ACC112 (cell line): Measurements from ENCODE around the gene PDIA2.

Source experiments
- H2AFZ ChIP-seq: fragments of 200-600 bp; sonication (generic); one replicate; pipeline ENCODE4 v1.6.0; 2017; ENCODE audit warnings: antibody characterized with exemption, low read length; ENCODE audit not compliant: unreplicated experiment
- H3K27ac ChIP-seq: fragments of 200-600 bp; sonication (generic); 2 replicates; pipeline ENCODE4 v1.5.1; 2014; ENCODE audit warnings: low read depth, mild to moderate bottlenecking, antibody characterized with exemption, low read length, moderate library complexity
- H3K27me3 ChIP-seq: fragments of 200-600 bp; sonication (generic); 2 replicates; pipeline ENCODE4 v1.6.1; 2014; ENCODE audit warnings: mild to moderate bottlenecking, antibody characterized with exemption, low read length, moderate library complexity, mixed read lengths; ENCODE audit not compliant: insufficient read depth
- H3K36me3 ChIP-seq: fragments of 200-600 bp; sonication (generic); 2 replicates; pipeline ENCODE4 v1.6.1; 2016; ENCODE audit warnings: mild to moderate bottlenecking, antibody characterized with exemption, low read length, moderate library complexity, mixed read lengths; ENCODE audit not compliant: insufficient read depth
- H3K4me1 ChIP-seq: fragments of 200-600 bp; sonication (generic); one replicate; pipeline ENCODE4 v1.6.1; 2016; ENCODE audit warnings: low read length, mixed read lengths; ENCODE audit not compliant: insufficient read depth, unreplicated experiment, control insufficient read depth
- H3K4me3 ChIP-seq: fragments of 200-600 bp; sonication (generic); 2 replicates; pipeline ENCODE4 v1.5.1; 2014; ENCODE audit warnings: mild to moderate bottlenecking, low read depth, low read length
- H3K79me2 ChIP-seq: fragments of 200-600 bp; sonication (generic); one replicate; pipeline ENCODE4 v1.6.0; 2016; ENCODE audit warnings: low read length; ENCODE audit not compliant: control insufficient read depth, unreplicated experiment, insufficient read depth

The PDIA2 gene, protein sequence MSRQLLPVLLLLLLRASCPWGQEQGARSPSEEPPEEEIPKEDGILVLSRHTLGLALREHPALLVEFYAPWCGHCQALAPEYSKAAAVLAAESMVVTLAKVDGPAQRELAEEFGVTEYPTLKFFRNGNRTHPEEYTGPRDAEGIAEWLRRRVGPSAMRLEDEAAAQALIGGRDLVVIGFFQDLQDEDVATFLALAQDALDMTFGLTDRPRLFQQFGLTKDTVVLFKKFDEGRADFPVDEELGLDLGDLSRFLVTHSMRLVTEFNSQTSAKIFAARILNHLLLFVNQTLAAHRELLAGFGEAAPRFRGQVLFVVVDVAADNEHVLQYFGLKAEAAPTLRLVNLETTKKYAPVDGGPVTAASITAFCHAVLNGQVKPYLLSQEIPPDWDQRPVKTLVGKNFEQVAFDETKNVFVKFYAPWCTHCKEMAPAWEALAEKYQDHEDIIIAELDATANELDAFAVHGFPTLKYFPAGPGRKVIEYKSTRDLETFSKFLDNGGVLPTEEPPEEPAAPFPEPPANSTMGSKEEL

DNA sequence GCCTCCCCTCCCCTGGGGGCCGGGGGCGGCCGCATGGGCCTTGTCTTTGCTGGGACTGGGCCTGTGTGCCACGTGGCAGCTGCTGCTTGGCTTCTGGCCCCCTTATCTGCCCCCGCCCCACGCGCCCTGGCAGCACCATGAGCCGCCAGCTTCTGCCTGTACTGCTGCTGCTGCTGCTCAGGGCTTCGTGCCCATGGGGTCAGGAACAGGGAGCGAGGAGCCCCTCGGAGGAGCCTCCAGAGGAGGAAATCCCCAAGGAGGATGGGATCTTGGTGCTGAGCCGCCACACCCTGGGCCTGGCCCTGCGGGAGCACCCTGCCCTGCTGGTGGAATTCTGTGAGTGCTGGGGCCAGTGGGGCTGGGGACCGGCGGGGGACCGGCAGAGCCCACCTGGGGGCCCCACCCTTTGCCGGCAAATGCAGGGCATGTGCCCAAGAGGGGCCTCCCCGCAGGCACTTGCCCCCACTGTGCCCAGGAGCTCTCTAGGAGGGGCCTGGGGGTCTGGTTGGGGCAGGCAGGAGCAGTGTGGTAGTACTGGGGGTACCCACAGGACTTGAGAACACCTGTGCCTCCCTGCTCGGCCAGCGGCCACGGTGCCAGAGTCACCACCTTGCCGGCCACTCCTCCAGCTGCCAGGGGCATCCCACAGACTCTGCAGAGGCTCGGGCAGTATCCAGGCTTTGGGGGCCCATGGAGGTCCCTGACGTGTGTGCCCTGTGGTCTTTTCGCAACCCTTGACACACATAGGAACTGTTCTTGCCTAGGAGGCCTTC, at the start of gene PDIA2:
TSS of gene PDIA2 (plus strand) at position 132 of the 773 bp plus-strand sequence. CDS start at position 138, 6 bp downstream.
- no peaks in the 10 kb centered on the region for H3K4me1 ChIP-seq

DNA sequence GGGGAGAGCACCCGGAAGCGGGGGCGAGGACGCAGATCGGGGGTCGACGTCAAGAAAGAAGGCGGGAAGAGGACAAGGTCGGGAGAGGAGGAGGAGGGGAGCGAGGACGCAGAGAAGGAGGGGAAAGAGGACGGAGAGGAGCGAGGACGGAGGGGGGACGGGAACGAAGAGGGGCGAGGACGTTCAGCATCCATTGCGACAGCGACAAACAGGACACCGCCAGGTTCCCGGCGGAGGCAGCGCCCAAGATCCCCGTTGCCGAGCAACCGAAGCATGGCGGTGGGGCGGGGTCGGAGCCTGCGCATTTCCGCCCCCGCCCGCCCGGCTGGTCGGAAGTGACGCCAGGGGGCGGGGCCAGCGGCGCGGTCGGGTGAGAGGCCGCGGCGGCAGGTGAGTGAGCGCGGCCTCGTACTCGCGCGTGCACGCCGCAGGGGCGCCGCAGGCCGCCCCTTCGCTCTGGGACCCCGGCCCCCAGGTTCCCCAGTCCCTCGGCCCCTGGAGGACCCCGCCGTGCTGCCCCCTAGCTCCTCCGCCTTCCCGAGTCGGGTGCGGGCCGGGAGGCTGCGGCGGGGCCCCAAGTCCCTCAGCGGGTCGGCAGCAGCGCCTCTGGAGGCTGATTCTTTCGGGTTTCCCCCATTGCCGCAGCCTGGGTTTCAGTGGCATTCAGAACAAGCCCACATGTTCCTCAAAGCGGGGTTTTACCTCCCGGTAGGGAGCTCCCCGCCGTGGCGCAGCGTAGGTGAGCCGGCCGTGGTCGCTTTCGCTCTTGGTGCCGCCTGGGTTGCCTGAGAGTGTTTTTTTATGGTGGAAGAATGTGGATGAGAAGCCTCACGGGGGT, 48.3 kb upstream of the PDIA2 start, which contains the start of gene FAM234A:
TSS of gene FAM234A (plus strand) at position 354 of the 838 bp plus-strand sequence. CDS start 19,593 bp downstream, outside the sequence.
- H2AFZ ChIP-seq: peak within 1 kb of the TSS; percentile 65
- H3K4me3 ChIP-seq: peak within 1 kb of the TSS; percentile 81
- peaks cover 4% of the 10 kb centered on the region; the same call in 1 of the 2 replicates for H3K36me3 ChIP-seq
- no peaks in the 10 kb centered on the region for H3K27me3 ChIP-seq
- peaks cover 10% of the 10 kb centered on the region for H3K79me2 ChIP-seq
- H3K27ac ChIP-seq: peak within 1 kb of the TSS; percentile 95
- no peaks in the 10 kb centered on the region for H3K4me1 ChIP-seq

More for the DNA sequence above, at the start of gene PDIA2:
- no peak within 1 kb of the TSS for H3K4me3 ChIP-seq
- no peaks in the 10 kb centered on the region for H3K79me2 ChIP-seq
- H3K27me3 ChIP-seq: peaks cover 25% of the 10 kb centered on the region
- no peak within 1 kb of the TSS for H3K27ac ChIP-seq
- H3K36me3 ChIP-seq: peaks cover 6% of the 10 kb centered on the region; the same call in 1 of the 2 replicates
- H2AFZ ChIP-seq: no peak within 1 kb of the TSS

DNA sequence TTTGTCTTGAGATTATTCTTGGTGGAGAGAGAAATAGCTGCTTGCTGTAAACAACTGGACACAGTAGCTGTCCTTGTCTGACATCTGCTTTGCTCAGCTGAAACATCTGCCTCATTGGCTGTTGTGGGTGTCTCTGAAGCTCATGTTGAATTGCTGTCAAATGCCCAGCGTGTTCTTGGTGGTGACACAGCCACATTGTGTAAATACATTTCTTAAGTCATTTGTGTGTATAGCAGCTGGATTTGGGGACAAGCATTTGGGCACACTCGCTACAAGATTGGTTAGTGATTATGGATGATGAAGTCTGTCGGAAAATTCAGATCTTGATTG, 43.1 kb upstream of the PDIA2 start:
- Histone ChIP-seq H3K27ac (no peak overlapping the region), H3K27me3 (no peaks in the 10 kb centered on the region), H3K79me2 (peaks cover 20% of the 10 kb centered on the region), H2AFZ (no peak overlapping the region), H3K36me3 (peaks cover 4% of the 10 kb centered on the region; the same call in 1 of the 2 replicates), H3K4me1 (no peaks in the 10 kb centered on the region), H3K4me3 (no peak overlapping the region)

DNA sequence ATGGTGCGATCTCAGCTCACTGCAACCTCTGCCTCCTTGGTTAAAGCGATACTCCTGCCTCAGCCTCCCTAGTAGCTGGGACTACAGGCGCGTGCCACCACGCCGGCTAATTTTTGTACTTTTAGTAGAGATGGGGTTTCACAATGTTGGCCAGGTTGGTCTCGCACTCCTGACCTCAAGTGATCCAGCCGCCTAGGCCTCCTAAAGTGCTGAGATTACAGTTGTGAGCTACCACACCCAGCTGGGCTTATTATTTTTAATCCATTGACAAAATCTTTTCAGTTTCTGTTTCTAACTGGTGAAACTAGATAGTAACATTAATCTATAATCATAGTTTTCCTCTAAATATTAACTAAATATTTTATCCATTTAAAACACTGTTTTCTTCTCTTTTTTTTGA, 42.4 kb upstream of the PDIA2 start:
- Histone ChIP-seq H3K36me3 (peaks cover 4% of the 10 kb centered on the region; the same call in 1 of the 2 replicates), H2AFZ (no peak overlapping the region), H3K4me3 (no peak overlapping the region), H3K79me2 (peaks cover 20% of the 10 kb centered on the region), H3K4me1 (no peaks in the 10 kb centered on the region), H3K27ac (no peak overlapping the region), H3K27me3 (no peaks in the 10 kb centered on the region)

DNA sequence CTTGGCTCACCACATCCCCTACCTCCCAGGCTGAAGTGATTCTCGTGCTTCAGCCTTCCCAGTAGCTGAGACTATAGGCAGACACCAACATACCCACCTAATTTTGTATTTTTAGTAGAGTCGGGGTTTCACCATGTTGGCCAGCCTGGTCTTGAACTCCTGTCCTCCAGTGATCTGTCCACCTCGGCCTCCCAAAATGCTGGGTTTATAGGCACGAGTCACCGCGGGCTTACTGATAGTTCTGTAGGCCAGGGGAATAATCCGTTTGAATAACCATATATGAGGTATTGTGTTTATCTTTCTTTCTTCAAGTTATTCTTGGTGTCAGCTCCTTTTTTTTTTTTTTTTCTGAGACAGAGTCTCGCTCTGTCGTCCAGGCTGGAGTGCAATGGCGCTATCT, 40.7 kb upstream of the PDIA2 start:
- Histone ChIP-seq H3K36me3 (peaks cover 2% of the 10 kb centered on the region; the same call in 1 of the 2 replicates), H3K4me1 (no peaks in the 10 kb centered on the region), H3K27me3 (no peaks in the 10 kb centered on the region), H3K79me2 (peaks cover 16% of the 10 kb centered on the region), H3K4me3 (no peak overlapping the region), H2AFZ (no peak overlapping the region), H3K27ac (no peak overlapping the region)

DNA sequence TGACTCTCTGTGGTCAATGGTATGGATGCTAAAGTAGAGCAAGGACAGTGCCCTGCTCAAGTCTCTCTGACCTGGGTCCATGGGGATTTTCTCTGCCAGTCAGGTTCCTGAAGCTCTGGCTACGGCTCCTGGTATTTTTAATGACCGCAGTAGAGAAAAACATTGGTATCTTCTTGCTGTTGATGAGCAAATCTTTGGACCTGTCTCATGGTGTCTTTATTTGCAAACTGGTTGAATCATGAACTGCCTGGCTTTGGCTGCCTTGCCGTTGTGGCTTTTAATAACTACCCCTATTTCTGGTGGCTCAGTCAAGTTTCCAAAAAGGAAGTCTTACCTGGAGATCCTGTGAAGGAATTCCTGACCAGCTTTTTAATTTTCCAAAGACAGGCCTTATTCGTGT, 39.6 kb upstream of the PDIA2 start:
- Histone ChIP-seq H3K79me2 (peaks cover 11% of the 10 kb centered on the region), H3K4me1 (no peaks in the 10 kb centered on the region), H3K27me3 (no peaks in the 10 kb centered on the region), H3K36me3 (no peaks in the 10 kb centered on the region), H3K27ac (no peak overlapping the region), H3K4me3 (no peak overlapping the region), H2AFZ (no peak overlapping the region)

DNA sequence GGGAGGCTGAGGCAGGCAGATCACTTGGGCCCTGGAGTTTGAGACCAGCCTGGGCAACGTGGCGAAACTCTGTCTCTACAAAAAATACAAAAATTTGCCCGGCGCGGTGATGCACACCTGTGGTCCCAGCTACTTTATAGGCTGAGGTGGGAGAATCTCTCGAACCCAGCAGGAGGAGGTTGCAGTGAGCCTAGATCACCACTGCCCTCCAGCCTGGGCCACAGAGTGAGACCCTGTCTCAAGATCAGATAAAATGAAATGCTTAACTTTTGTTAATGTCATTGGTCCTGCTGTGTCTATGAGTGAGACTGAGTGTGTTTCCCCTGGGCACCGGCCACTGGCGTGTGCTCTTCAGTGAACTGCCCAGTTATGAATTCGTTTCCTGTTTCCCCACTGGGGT, 37.9 kb upstream of the PDIA2 start:
- Histone ChIP-seq H2AFZ (no peak overlapping the region), H3K79me2 (peaks cover 5% of the 10 kb centered on the region), H3K4me1 (no peaks in the 10 kb centered on the region), H3K36me3 (no peaks in the 10 kb centered on the region), H3K4me3 (no peak overlapping the region), H3K27ac (no peak overlapping the region), H3K27me3 (no peaks in the 10 kb centered on the region)

DNA sequence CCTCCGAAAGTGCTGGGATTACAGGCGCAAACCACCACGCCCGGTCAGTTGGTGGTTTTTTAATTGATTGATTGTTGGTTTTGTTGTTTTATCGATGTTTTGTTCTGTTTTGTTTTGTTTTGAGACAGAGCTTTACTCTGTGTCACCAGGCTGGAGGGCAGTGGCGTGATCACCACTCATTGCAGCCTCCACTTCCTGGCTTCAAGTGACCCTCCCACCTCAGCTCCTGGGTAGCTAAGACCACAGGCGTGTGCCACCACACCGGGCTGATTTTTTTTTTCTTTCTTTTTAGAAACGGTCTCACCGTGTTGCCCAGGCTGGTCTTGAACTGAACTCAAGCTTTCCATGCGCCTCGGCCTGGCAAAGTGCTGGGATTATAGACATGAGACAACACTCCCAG, 35.9 kb upstream of the PDIA2 start:
- H3K79me2 ChIP-seq: no peaks in the 10 kb centered on the region

DNA sequence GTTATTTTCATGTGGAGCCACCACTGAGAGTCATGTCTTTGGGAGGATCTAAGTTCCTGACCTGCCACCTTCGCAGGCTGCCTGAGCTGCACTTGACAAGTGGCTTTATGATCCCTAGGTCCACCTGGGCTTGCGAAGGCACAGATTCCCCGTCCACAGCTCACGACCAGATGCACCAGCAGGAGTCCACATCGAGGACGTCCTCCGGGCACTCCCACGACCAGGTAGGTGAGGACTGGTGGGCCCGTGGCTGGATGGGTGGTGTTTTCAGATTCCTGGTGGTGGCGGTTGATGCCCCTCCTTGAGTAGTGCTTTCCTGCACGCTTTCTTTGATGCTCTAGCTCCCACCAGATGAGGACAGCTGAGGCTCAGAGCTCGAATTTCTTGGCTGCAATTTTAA, 33.5 kb upstream of the PDIA2 start:
- Histone ChIP-seq H3K4me1 (no peaks in the 10 kb centered on the region), H2AFZ (no peak overlapping the region), H3K79me2 (no peaks in the 10 kb centered on the region), H3K27me3 (no peaks in the 10 kb centered on the region), H3K27ac (no peak overlapping the region), H3K4me3 (no peak overlapping the region), H3K36me3 (no peaks in the 10 kb centered on the region)

More for the DNA sequence above, 35.9 kb upstream of the PDIA2 start:
- Histone ChIP-seq H3K4me1 (no peaks in the 10 kb centered on the region), H3K36me3 (no peaks in the 10 kb centered on the region), H3K4me3 (no peak overlapping the region), H2AFZ (no peak overlapping the region), H3K27me3 (no peaks in the 10 kb centered on the region), H3K27ac (no peak overlapping the region)
